Activated naive CD8-positive, alpha-beta T cell (primary cell): Measurements from ENCODE around the gene NPIPA2.
"Not testable (repeated sequence)": the region's sequence is repeated elsewhere in the genome, so short reads cannot be mapped to it uniquely, and the experiment has no call there.

Experiments used
- H3K27ac Mint-ChIP-seq: one replicate; pipeline ENCODE4 v1.8.0; 2021; ENCODE audit warnings: mixed read lengths
- H3K27me3 Mint-ChIP-seq: one replicate; pipeline ENCODE4 v1.8.0; 2021; ENCODE audit warnings: mixed read lengths
- H3K36me3 Mint-ChIP-seq: one replicate; pipeline ENCODE4 v1.8.0; 2021; ENCODE audit warnings: mixed read lengths
- H3K4me1 Mint-ChIP-seq: one replicate; pipeline ENCODE4 v1.8.0; 2021; ENCODE audit warnings: low read depth, mixed read lengths
- H3K4me3 Mint-ChIP-seq: one replicate; pipeline ENCODE4 v1.8.0; 2021; ENCODE audit warnings: mild to moderate bottlenecking, mixed read lengths
- H3K9me3 Mint-ChIP-seq: one replicate; pipeline ENCODE4 v1.8.0; 2021; ENCODE audit warnings: low read depth, mixed read lengths

Gene NPIPA2

GRCh38 chr16:14742273-14743128 is at the start of gene NPIPA2:
TSS of gene NPIPA2 (plus strand) at chr16:14742533. CDS start at chr16:14748066, 5,533 bp downstream.
- H3K4me1 Mint-ChIP-seq, H3K27me3 Mint-ChIP-seq, H3K27ac Mint-ChIP-seq, H3K36me3 Mint-ChIP-seq, H3K9me3 Mint-ChIP-seq, H3K4me3 Mint-ChIP-seq: not testable (repeated sequence)

- H3K36me3 Mint-ChIP-seq, H3K9me3 Mint-ChIP-seq, H3K4me1 Mint-ChIP-seq, H3K4me3 Mint-ChIP-seq, H3K27me3 Mint-ChIP-seq, H3K27ac Mint-ChIP-seq: not testable (repeated sequence)
These were observed 48.2 kb upstream of the NPIPA2 start, which contains the start of gene PLA2G10 for GRCh38 chr16:14694129-14694528. TSS of gene PLA2G10 (minus strand) at chr16:14694308. CDS start at chr16:14694229, 79 bp downstream.

- not testable (repeated sequence) for H3K9me3 Mint-ChIP-seq, H3K36me3 Mint-ChIP-seq, H3K4me1 Mint-ChIP-seq, H3K27me3 Mint-ChIP-seq, H3K4me3 Mint-ChIP-seq, H3K27ac Mint-ChIP-seq
These were observed 40.5 kb upstream of the NPIPA2 start for GRCh38 chr16:14701859-14702258.

GRCh38 chr16:14702672-14703071 is 39.7 kb upstream of the NPIPA2 start:
- not testable (repeated sequence) for H3K36me3 Mint-ChIP-seq, H3K4me1 Mint-ChIP-seq, H3K27ac Mint-ChIP-seq, H3K27me3 Mint-ChIP-seq, H3K9me3 Mint-ChIP-seq, H3K4me3 Mint-ChIP-seq

GRCh38 chr16:14703156-14704011 is 38.9 kb upstream of the NPIPA2 start, which contains the start of gene NPIPA3:
TSS of gene NPIPA3 (plus strand) at chr16:14703411. CDS start at chr16:14708944, 5,533 bp downstream.
- H3K4me3 Mint-ChIP-seq, H3K27me3 Mint-ChIP-seq, H3K9me3 Mint-ChIP-seq, H3K27ac Mint-ChIP-seq, H3K36me3 Mint-ChIP-seq, H3K4me1 Mint-ChIP-seq: not testable (repeated sequence)

GRCh38 chr16:14733233-14733632 is 9.1 kb upstream of the NPIPA2 start:
- not testable (repeated sequence) for H3K9me3 Mint-ChIP-seq, H3K27me3 Mint-ChIP-seq, H3K4me3 Mint-ChIP-seq, H3K36me3 Mint-ChIP-seq, H3K27ac Mint-ChIP-seq, H3K4me1 Mint-ChIP-seq

GRCh38 chr16:14740832-14741385 is 1.4 kb upstream of the NPIPA2 start:
- H3K36me3 Mint-ChIP-seq, H3K27ac Mint-ChIP-seq, H3K4me1 Mint-ChIP-seq, H3K9me3 Mint-ChIP-seq, H3K4me3 Mint-ChIP-seq, H3K27me3 Mint-ChIP-seq: not testable (repeated sequence)

GRCh38 chr16:14741794-14742193 is 539 bp upstream of the NPIPA2 start:
- not testable (repeated sequence) for H3K9me3 Mint-ChIP-seq, H3K27me3 Mint-ChIP-seq, H3K36me3 Mint-ChIP-seq, H3K27ac Mint-ChIP-seq, H3K4me1 Mint-ChIP-seq, H3K4me3 Mint-ChIP-seq

GRCh38 chr16:14773654-14774053 is 31.3 kb downstream of the NPIPA2 start:
- not testable (repeated sequence) for H3K27ac Mint-ChIP-seq, H3K9me3 Mint-ChIP-seq, H3K4me3 Mint-ChIP-seq, H3K36me3 Mint-ChIP-seq, H3K27me3 Mint-ChIP-seq, H3K4me1 Mint-ChIP-seq

GRCh38 chr16:14775624-14776023 is 33.3 kb downstream of the NPIPA2 start:
- not testable (repeated sequence) for H3K4me3 Mint-ChIP-seq, H3K27me3 Mint-ChIP-seq, H3K4me1 Mint-ChIP-seq, H3K9me3 Mint-ChIP-seq, H3K36me3 Mint-ChIP-seq, H3K27ac Mint-ChIP-seq

GRCh38 chr16:14776763-14777162 is 34.4 kb downstream of the NPIPA2 start:
- H3K4me3 Mint-ChIP-seq, H3K9me3 Mint-ChIP-seq, H3K27ac Mint-ChIP-seq, H3K4me1 Mint-ChIP-seq, H3K36me3 Mint-ChIP-seq, H3K27me3 Mint-ChIP-seq: not testable (repeated sequence)

GRCh38 chr16:14779368-14779877 is 37.1 kb downstream of the NPIPA2 start:
- H3K27ac Mint-ChIP-seq, H3K4me3 Mint-ChIP-seq, H3K27me3 Mint-ChIP-seq, H3K9me3 Mint-ChIP-seq, H3K4me1 Mint-ChIP-seq, H3K36me3 Mint-ChIP-seq: not testable (repeated sequence)

- H3K9me3 Mint-ChIP-seq, H3K4me3 Mint-ChIP-seq, H3K4me1 Mint-ChIP-seq, H3K27ac Mint-ChIP-seq, H3K36me3 Mint-ChIP-seq, H3K27me3 Mint-ChIP-seq: not testable (repeated sequence)
These were observed 43.8 kb downstream of the NPIPA2 start for GRCh38 chr16:14786180-14786579.

GRCh38 chr16:14789577-14789976 is 47.2 kb downstream of the NPIPA2 start:
- H3K27me3 Mint-ChIP-seq, H3K9me3 Mint-ChIP-seq, H3K36me3 Mint-ChIP-seq, H3K4me1 Mint-ChIP-seq, H3K27ac Mint-ChIP-seq, H3K4me3 Mint-ChIP-seq: not testable (repeated sequence)

- not testable (repeated sequence) for H3K9me3 Mint-ChIP-seq, H3K27me3 Mint-ChIP-seq, H3K4me1 Mint-ChIP-seq, H3K4me3 Mint-ChIP-seq, H3K36me3 Mint-ChIP-seq, H3K27ac Mint-ChIP-seq
These were observed 48.1 kb downstream of the NPIPA2 start for GRCh38 chr16:14790320-14790956.
